GM12872 (cell line): ENCODE data around the gene FHOD1.

ENCODE experiments used
- TF ChIP-seq, protein P1 (sequence below): IDR thresholded peaks from 3 replicates; pipeline ENCODE4 v1.5.1; 2011; ENCODE audit warnings: low read depth, mild to moderate bottlenecking, low read length, moderate library complexity; ENCODE audit not compliant: insufficient read depth

FHOD1 gene

DNA sequence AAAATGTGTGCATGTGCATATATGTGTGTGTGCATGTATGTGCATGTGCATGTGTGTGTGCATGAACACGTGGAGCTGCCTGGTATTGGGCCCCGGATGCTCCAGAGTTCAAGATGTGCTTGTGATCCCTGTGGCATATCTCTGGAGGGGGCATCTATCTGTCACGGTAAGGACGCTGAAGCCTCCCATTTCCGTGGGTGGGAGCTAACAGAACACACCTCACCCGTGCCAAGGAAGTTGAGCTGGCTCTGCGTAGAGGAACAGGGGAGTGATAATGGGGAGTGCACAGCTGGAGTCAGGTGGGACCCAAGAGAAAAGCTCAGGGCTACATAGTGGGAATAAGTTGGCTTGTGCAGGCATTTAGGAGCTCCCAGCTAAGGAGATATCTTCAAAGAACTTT is 35.6 kb downstream of the FHOD1 start:
- TF ChIP-seq, protein P1, sequence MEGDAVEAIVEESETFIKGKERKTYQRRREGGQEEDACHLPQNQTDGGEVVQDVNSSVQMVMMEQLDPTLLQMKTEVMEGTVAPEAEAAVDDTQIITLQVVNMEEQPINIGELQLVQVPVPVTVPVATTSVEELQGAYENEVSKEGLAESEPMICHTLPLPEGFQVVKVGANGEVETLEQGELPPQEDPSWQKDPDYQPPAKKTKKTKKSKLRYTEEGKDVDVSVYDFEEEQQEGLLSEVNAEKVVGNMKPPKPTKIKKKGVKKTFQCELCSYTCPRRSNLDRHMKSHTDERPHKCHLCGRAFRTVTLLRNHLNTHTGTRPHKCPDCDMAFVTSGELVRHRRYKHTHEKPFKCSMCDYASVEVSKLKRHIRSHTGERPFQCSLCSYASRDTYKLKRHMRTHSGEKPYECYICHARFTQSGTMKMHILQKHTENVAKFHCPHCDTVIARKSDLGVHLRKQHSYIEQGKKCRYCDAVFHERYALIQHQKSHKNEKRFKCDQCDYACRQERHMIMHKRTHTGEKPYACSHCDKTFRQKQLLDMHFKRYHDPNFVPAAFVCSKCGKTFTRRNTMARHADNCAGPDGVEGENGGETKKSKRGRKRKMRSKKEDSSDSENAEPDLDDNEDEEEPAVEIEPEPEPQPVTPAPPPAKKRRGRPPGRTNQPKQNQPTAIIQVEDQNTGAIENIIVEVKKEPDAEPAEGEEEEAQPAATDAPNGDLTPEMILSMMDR = no peak

DNA sequence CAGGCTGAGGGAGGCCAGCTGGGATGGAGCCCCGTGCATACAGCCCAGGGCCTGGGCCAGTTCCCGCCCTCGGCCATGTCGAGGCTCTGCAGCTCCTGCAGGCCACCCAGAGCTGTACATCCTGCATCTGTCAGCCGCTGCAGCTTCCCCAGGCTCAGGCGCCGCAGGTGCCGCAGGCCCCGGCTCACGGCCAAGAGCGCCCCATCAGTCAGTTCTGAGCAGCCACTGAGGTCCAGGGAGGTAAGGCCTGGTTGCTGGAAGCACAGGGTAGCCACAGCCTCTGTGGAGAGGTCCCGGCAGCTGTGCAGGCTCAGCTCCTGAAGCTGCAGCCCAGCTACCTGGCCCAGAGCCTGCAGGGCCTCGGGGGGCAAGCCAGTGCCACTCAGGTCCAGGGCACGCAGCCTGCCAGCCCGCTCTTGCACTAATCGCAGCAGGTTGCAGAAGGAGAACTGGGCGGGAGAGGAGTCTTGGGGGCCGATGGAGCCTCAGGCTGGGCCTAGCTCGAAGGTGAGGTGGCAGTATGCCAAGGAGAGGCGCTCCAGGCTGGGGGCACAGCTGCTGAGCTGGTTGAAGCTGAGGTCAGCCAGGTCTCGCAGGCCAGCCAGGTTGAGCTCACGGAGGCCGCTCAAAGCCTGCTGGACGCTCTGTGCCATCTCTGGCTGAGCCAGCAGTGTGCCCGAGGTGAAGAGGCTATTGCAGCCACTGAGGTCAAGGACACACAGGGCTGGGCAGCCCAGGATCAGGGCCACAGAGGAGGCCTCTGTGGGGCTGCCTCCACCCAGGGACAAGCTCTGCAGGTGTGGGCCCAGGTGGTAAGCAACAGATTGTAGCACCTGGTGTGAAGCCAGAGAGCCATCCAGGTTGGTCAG is 37.0 kb downstream of the FHOD1 start:
- TF ChIP-seq, protein P1 = no peak

DNA sequence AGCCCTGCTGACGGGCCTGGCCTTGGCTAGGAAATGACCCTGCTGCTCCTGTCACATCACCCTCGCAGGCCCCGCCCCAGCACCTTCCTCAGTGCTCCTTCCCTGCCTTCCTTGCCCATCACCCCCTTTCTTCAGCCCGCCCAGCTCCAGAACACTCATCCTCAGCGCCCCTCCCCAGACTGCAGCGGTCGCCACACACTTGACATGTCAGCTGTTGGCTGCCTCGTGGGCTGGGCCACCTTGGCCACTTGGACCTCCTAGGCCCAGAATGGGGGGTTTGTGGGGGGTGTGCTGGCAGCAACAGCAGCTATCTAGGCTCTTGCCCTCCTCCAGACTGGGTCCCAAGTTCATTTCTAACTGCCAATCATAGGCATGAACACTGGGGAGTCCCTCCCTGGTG is 37.7 kb downstream of the FHOD1 start:
- TF ChIP-seq, protein P1 = no peak

DNA sequence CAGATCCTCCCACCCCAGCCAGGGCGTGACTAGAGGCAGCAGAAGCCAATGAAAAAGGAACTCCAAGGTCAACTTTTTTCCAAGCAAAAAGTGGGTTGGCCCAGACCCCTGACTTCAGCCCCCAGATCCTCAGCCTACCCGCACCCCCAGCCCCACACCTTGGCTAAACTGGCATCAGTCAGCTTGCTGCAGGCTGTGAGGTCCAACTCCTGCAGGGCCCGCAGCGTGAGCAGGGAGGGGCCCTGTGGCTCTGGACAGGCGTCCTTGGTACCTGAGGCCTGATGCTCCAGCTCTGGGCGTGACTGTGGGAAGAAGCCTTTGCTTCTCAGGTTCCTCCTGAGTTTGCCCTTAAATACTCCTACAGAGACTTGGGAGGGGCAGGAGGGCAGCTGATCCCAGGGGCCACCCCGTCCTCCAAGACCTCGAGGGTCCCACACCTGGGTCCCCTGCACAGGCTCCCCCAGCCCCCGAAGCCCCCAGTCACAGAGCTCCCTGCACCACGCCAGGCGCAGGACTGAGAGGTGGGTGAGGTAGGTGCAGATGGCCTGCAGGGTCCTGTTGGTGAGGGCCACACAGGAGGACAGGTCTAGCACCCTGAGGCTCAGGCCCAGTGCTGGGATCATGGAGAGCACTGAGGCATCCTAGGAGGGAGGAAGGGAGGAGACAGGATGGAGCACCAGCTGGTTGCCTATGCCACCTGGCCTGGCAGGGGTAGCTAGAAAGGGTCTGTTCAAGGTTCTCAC is 39.0 kb downstream of the FHOD1 start:
- TF ChIP-seq, protein P1 = no peak

DNA sequence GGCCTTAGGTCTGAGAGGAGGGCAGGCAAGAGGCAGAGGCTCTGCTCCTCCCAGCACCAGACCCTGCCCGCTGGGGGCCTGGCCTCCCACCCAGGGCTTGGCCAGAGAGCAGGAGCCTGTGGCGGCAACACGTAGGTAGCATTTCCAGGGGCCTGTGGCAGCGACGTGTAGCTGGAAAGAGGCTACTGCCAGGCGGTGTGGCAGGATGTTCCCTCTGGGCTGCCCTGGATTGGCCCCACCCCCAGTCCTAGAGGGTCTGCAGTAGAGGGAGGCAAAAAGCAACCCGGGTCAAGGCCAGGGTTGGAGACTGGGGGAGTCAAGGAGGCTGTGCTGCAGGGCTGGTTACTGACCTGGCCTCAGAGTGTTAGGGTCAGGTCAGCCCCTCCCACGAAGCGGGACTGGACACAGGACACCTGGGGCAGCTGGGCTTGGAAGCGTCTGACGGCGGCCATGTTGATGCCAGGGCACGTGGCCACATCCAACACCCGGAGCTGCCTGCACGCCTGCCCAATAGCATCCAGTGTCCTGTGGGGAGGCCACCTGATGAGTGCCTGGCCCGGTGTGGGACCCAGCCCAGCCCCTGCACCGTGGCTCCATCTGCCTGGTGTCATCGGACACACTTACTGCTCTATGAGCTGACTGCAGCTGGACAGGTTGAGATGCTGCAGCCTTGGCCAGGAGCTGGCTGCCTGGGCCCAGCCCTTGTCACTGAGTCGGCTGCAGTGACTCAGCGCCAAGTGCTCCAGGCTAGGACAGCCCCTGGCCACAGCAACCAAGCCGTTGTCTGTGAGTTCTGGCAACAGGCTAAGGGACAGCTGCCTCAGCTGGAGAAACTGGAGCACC is 39.8 kb downstream of the FHOD1 start:
- TF ChIP-seq, protein P1 = no peak

DNA sequence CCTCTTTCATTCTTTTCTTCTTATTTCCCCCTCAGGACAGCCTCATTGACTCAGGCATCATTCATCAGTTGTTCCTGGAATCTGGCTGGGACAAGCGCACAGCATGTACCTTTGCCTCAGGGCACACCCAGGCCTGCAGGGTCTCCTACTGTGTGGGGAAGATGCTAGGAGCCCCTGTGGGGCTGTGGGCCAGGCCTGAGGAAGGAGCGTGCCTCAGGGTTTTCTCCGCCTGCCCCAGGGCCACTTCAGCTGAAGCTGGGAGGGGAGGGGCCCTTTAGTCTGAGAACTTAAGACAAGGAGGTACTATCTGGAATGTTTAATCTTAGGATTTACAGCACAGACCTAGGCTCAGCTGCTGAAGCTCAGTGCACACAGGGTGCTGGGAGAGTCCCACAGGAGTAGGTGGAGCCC is 40.4 kb downstream of the FHOD1 start:
- TF ChIP-seq, protein P1 = no peak
